ENCODE results near the gene FOXJ3.

Gene FOXJ3

GRCh38 chr1:42364089-42364488, 29.1 kb upstream of the FOXJ3 start:
- Histone ChIP-seq H3K27ac (ENCODE audit: low read length) (no peak overlapping the region), H3K9ac (ENCODE audit: low read length) (no peak overlapping the region), H3K4me3 (ENCODE audit: low read length) (no peak overlapping the region)

GRCh38 chr1:42359466-42359865, 24.4 kb upstream of the FOXJ3 start:
- Histone ChIP-seq H3K27me3 (ENCODE audit: control insufficient read depth, insufficient read depth, low read length) (no peaks in the 10 kb centered on the region), H3K36me3 (ENCODE audit: control insufficient read depth, low read depth, low read length) (no peaks in the 10 kb centered on the region), H3K9me3 (ENCODE audit: control insufficient read depth, low read depth, low read length) (no peaks in the 10 kb centered on the region), H3K4me1 (ENCODE audit: control insufficient read depth, low read depth, low read length) (no peaks in the 10 kb centered on the region), H3K9ac (ENCODE audit: low read length) (no peak overlapping the region), H3K4me3 (ENCODE audit: low read length) (no peak overlapping the region), H3K27ac (ENCODE audit: low read length) (no peak overlapping the region)

More at GRCh38 chr1:42364089-42364488, 29.1 kb upstream of the FOXJ3 start:
- no peaks in the 10 kb centered on the region for H3K27me3 ChIP-seq (ENCODE audit: control insufficient read depth, insufficient read depth, low read length)
- H3K36me3 ChIP-seq (ENCODE audit: control insufficient read depth, low read depth, low read length), result no peaks in the 10 kb centered on the region
- no peaks in the 10 kb centered on the region for H3K9me3 ChIP-seq (ENCODE audit: control insufficient read depth, low read depth, low read length)
- no peaks in the 10 kb centered on the region for H3K4me1 ChIP-seq (ENCODE audit: control insufficient read depth, low read depth, low read length)

- H3K9me3 ChIP-seq (ENCODE audit: control insufficient read depth, low read depth, low read length), result no peaks in the 10 kb centered on the region
- H3K4me3 ChIP-seq (ENCODE audit: low read length), result no peak overlapping the region
- no peak overlapping the region for H3K9ac ChIP-seq (ENCODE audit: low read length)
- no peaks in the 10 kb centered on the region for H3K27me3 ChIP-seq (ENCODE audit: control insufficient read depth, insufficient read depth, low read length)
- H3K4me1 ChIP-seq (ENCODE audit: control insufficient read depth, low read depth, low read length), result no peaks in the 10 kb centered on the region
- H3K27ac ChIP-seq (ENCODE audit: low read length), result no peak overlapping the region
- no peaks in the 10 kb centered on the region for H3K36me3 ChIP-seq (ENCODE audit: control insufficient read depth, low read depth, low read length)
Observed at GRCh38 chr1:42358791-42359190, 23.8 kb upstream of the FOXJ3 start.

GRCh38 chr1:42350086-42350485, 15.1 kb upstream of the FOXJ3 start:
- Histone ChIP-seq H3K27me3 (ENCODE audit: control insufficient read depth, insufficient read depth, low read length) (no peaks in the 10 kb centered on the region), H3K27ac (ENCODE audit: low read length) (no peak overlapping the region), H3K9ac (ENCODE audit: low read length) (no peak overlapping the region), H3K4me1 (ENCODE audit: control insufficient read depth, low read depth, low read length) (no peaks in the 10 kb centered on the region), H3K4me3 (ENCODE audit: low read length) (no peak overlapping the region), H3K36me3 (ENCODE audit: control insufficient read depth, low read depth, low read length) (no peaks in the 10 kb centered on the region), H3K9me3 (ENCODE audit: control insufficient read depth, low read depth, low read length) (no peaks in the 10 kb centered on the region)

- H3K4me3 ChIP-seq (ENCODE audit: low read length), result no peak overlapping the region
- H3K27ac ChIP-seq (ENCODE audit: low read length), result no peak overlapping the region
- H3K27me3 ChIP-seq (ENCODE audit: control insufficient read depth, insufficient read depth, low read length), result no peaks in the 10 kb centered on the region
- no peaks in the 10 kb centered on the region for H3K9me3 ChIP-seq (ENCODE audit: control insufficient read depth, low read depth, low read length)
- no peaks in the 10 kb centered on the region for H3K4me1 ChIP-seq (ENCODE audit: control insufficient read depth, low read depth, low read length)
- no peaks in the 10 kb centered on the region for H3K36me3 ChIP-seq (ENCODE audit: control insufficient read depth, low read depth, low read length)
- H3K9ac ChIP-seq (ENCODE audit: low read length), result no peak overlapping the region
Observed at GRCh38 chr1:42348498-42348897, 13.5 kb upstream of the FOXJ3 start.

GRCh38 chr1:42343049-42343448, 8.0 kb upstream of the FOXJ3 start:
- no peak overlapping the region for H3K27ac ChIP-seq (ENCODE audit: low read length)
- peaks cover 6% of the 10 kb centered on the region for H3K4me1 ChIP-seq (ENCODE audit: control insufficient read depth, low read depth, low read length)

GRCh38 chr1:42340901-42341300, 5.9 kb upstream of the FOXJ3 start:
- Histone ChIP-seq H3K27me3 (ENCODE audit: control insufficient read depth, insufficient read depth, low read length) (no peaks in the 10 kb centered on the region), H3K9ac (ENCODE audit: low read length) (no peak overlapping the region), H3K4me1 (ENCODE audit: control insufficient read depth, low read depth, low read length) (peaks cover 11% of the 10 kb centered on the region), H3K9me3 (ENCODE audit: control insufficient read depth, low read depth, low read length) (no peaks in the 10 kb centered on the region), H3K36me3 (ENCODE audit: control insufficient read depth, low read depth, low read length) (no peaks in the 10 kb centered on the region), H3K27ac (ENCODE audit: low read length) (no peak overlapping the region), H3K4me3 (ENCODE audit: low read length) (no peak overlapping the region)

More at GRCh38 chr1:42343049-42343448, 8.0 kb upstream of the FOXJ3 start:
- Histone ChIP-seq H3K27me3 (ENCODE audit: control insufficient read depth, insufficient read depth, low read length) (no peaks in the 10 kb centered on the region), H3K9ac (ENCODE audit: low read length) (no peak overlapping the region), H3K4me3 (ENCODE audit: low read length) (no peak overlapping the region), H3K36me3 (ENCODE audit: control insufficient read depth, low read depth, low read length) (no peaks in the 10 kb centered on the region), H3K9me3 (ENCODE audit: control insufficient read depth, low read depth, low read length) (no peaks in the 10 kb centered on the region)

GRCh38 chr1:42340093-42340492, 5.1 kb upstream of the FOXJ3 start:
- no peaks in the 10 kb centered on the region for H3K27me3 ChIP-seq (ENCODE audit: control insufficient read depth, insufficient read depth, low read length)
- H3K9ac ChIP-seq (ENCODE audit: low read length), result no peak overlapping the region
- H3K4me1 ChIP-seq (ENCODE audit: control insufficient read depth, low read depth, low read length), result peaks cover 13% of the 10 kb centered on the region
- H3K27ac ChIP-seq (ENCODE audit: low read length), result no peak overlapping the region
- no peaks in the 10 kb centered on the region for H3K9me3 ChIP-seq (ENCODE audit: control insufficient read depth, low read depth, low read length)
- H3K4me3 ChIP-seq (ENCODE audit: low read length), result no peak overlapping the region
- H3K36me3 ChIP-seq (ENCODE audit: control insufficient read depth, low read depth, low read length), result no peaks in the 10 kb centered on the region

GRCh38 chr1:42336978-42337377, 1.9 kb upstream of the FOXJ3 start:
- Histone ChIP-seq H3K4me1 (ENCODE audit: control insufficient read depth, low read depth, low read length) (peaks cover 23% of the 10 kb centered on the region), H3K27me3 (ENCODE audit: control insufficient read depth, insufficient read depth, low read length) (no peaks in the 10 kb centered on the region), H3K9me3 (ENCODE audit: control insufficient read depth, low read depth, low read length) (no peaks in the 10 kb centered on the region), H3K36me3 (ENCODE audit: control insufficient read depth, low read depth, low read length) (no peaks in the 10 kb centered on the region), H3K27ac (ENCODE audit: low read length) (no peak overlapping the region), H3K9ac (ENCODE audit: low read length) (no peak overlapping the region), H3K4me3 (ENCODE audit: low read length) (no peak overlapping the region)

- Histone ChIP-seq H3K9me3 (ENCODE audit: control insufficient read depth, low read depth, low read length) (no peaks in the 10 kb centered on the region), H3K27me3 (ENCODE audit: control insufficient read depth, insufficient read depth, low read length) (no peaks in the 10 kb centered on the region), H3K9ac (ENCODE audit: low read length) (peak overlapping the region; percentile 84), H3K4me3 (ENCODE audit: low read length) (peak overlapping the region; percentile 95), H3K27ac (ENCODE audit: low read length) (peak overlapping the region; percentile 55), H3K4me1 (ENCODE audit: control insufficient read depth, low read depth, low read length) (peaks cover 23% of the 10 kb centered on the region), H3K36me3 (ENCODE audit: control insufficient read depth, low read depth, low read length) (no peaks in the 10 kb centered on the region)
Observed at GRCh38 chr1:42335809-42336518, 929 bp upstream of the FOXJ3 start.

GRCh38 chr1:42334240-42335049, 590 bp downstream of the FOXJ3 start:
- Histone ChIP-seq H3K36me3 (ENCODE audit: control insufficient read depth, low read depth, low read length) (no peaks in the 10 kb centered on the region), H3K9ac (ENCODE audit: low read length) (peak overlapping the region; percentile 84), H3K4me1 (ENCODE audit: control insufficient read depth, low read depth, low read length) (peaks cover 17% of the 10 kb centered on the region), H3K27ac (ENCODE audit: low read length) (peak overlapping the region; percentile 59), H3K4me3 (ENCODE audit: low read length) (peak overlapping the region; percentile 95), H3K27me3 (ENCODE audit: control insufficient read depth, insufficient read depth, low read length) (no peaks in the 10 kb centered on the region), H3K9me3 (ENCODE audit: control insufficient read depth, low read depth, low read length) (no peaks in the 10 kb centered on the region)
